Dermis microvascular lymphatic vessel endothelial cell (primary cell): ENCODE measurements around the gene GGCX. TPM values are rescaled to one million over a fixed set of nuclear protein-coding genes. Genes with fewer than 3 reads are reported as not detected.
"Not testable (repeated sequence)": the region's sequence is repeated elsewhere in the genome, so short reads cannot be mapped to it uniquely, and the experiment has no call there.

Experiments
- DNase-seq, 2 donors: peaks; one replicate each; pipeline versions ENCODE4 v3.0.0 to v3.0.0-alpha.2; 2010; ENCODE audit warnings: low read depth in 2 of 2
- total RNA-seq: library from RNA; depleted of rRNA; stranded (reverse); fragments of >200 nt; gene quantifications from 2 replicates; pipeline ENCODE4 v1.2.1, GENCODE V29; 2014

GGCX gene
- total RNA-seq, 1 donor from 2014 or later, result 27.3 TPM

DNA sequence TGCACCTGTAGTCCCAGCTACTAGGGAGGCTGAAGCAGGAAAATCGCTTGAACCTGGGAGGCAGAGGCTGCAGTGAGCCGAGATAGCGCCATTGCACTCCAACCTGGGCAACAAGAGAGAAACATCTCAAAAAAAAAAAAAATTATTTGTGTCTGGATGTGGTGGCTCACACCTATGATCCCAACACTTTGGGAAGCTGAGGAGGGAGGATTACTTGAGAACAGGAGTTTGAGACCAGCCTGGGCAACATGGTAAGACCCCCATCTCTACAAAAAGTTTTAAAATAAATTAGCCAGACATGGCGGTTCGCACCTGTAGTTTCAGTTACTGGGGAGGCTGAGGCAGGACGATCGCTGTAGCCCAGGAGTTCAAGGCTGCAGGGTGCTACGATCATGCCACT, 14.4 kb upstream of the GGCX start:
- DNase-seq, result no peak

DNA sequence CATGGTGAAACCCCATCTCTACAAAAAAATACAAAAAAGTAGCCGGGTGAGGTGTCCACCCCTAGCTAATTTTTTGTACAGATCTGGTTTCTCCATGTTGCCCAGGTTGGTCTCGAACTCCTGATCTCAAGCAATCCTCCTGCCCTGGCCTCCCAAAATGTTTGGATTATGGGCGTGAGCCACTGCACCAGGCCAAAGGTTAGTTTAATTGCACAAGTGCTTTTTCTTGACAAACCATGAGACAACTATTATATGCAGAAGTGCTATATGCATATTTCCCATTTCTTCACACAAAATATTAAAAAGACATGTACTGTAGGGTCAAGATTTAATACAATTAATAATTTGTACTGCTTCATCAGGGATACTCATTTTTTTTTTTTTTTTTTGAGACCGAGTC, 5.0 kb upstream of the GGCX start:
- DNase-seq, result no peak

DNA sequence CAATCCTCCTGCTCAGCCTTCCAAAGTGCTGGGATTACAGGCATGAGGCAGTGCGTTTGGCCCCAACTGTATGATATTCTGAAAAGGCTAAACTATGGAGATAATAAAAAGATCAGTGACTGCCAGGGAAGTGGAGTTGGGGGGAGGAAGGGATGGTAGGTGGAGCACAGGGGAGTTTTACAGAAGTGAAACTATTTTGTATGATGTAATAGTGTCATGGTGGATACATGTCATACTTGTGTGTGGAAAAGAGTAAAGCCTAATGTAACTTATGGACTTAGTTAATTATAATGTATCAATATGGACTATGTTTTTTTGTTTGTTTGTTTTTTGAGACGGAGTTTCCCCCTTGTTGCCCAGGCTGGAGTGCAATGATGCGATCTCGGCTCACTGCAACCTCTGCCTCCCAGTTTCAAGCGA, 2.9 kb upstream of the GGCX start:
- no peak for DNase-seq

DNA sequence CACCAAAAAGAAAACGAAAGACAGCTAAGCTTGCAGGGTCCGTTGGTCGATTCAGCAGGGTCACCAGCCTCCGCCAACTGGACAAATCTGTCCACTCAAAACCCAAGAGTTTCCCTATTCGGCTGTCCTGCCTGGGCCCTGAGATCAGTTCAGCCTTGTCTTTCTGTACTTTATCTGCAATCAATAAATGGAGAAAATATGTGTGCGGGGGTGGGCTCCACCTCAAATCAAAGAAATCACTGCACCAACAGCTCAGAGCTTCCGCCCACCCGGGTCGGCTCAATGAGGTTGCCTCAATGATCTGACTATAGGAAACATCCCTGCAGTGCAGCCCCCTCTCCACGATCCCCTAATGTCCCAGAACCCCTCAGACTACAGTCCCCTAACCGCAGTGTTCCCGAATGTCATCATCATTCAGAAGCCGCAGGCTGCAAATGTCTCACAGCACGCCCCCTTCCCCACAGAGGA, 447 bp downstream of the GGCX start:
- no peak for DNase-seq

DNA sequence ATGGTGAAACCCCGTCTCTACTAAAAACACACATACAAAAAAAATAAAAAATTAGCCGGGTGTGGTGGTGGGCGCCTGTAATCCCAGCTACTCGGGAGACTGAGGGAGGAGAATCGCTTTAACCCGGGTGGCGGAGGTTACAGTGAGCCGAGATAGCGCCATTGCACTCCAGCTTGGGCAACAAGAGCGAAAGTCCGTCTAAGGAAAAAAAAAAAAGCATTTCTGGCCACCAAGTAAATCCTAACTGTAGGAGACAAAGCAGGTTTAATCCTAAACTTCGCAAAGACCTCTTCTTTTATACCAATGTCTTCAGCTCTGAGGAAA, 928 bp downstream of the GGCX start:
- DNase-seq, result not testable (repeated sequence)

DNA sequence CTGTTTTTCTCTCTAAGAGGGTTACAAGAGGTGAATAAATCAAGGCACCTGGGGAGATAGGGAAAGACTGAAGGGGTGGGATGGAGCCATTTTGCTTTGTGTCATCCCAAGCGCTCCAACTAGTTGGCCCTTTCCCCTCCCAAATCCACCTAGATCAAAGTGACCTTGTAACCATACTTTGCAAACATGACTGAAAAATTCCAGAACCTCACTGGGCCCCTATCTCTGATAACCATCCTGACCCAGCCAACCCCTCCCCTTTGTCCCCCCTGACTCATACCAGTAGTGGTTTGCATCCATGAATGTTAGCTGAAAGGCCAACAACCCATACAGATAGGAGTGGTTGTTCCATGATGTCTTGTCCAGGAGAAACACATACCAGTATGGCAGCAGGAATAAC, 3.1 kb downstream of the GGCX start:
- no peak for DNase-seq

DNA sequence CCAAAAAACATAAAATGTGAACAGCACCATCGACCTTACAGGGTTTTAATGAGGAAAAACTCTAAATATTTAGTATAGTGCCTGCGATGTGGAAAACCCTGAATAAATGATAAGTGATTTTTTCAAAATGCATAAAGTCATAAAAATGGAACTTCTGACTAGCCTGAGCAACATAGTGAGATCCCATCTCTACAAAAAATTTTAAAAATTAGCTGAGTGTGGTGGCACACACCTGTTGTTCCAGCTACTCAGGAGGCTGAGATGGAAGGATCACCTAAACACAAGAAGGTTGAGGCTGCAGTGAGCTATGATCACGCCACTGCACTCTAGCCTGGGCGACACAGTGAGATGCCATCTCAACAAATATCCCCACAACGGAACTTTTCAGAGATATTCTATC, 4.2 kb downstream of the GGCX start:
- DNase-seq, result no peak

DNA sequence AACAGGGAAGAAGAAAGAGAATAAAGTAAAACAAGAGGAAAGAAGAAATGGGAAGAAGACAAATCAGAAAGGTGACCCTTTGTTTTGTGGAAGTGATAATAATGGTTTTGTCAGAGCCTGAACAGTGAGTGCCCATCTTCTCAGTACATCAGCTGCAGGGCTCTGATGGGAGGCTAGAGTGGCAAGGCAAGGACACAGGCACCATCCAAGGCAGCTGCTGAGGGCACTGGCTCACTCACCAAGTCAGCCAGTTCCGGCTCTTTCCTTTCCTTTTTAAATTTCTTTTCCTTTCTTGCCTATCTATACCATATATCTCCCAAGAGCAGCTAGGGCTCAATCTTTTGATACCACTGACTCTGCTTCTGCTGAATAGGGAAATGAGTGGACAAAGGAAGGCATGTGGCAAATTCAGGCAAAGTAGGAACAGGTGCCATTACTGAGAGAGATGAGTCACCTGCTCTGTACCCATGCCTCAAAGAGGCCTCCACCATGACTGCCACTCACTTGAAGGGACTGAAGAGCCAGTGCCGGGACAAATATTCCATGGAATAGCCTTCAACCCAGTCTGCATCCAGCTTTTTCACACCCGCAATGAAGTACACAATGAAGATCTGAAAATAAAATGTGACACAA, 6.2 kb downstream of the GGCX start:
- DNase-seq, result no peak

DNA sequence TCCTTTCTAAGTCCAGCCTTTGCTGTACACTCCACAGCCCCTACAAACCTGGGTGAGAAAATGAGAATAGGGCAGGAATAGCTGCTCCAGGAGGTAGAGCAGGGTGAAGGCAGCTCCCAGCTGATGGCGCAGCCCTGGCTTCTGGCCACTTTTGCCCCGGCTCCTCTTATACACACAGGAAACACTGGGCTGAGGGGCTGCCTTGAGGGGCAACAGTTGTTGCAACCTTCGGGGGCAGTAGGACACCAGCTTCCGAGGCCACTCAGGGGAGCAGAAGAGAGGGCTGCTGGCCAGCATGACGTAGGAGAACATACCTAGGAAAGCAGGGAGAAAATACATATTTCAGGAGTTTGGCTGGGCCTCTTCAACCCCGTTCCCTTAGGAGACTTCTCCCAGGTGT, 8.1 kb downstream of the GGCX start:
- DNase-seq, result no peak

DNA sequence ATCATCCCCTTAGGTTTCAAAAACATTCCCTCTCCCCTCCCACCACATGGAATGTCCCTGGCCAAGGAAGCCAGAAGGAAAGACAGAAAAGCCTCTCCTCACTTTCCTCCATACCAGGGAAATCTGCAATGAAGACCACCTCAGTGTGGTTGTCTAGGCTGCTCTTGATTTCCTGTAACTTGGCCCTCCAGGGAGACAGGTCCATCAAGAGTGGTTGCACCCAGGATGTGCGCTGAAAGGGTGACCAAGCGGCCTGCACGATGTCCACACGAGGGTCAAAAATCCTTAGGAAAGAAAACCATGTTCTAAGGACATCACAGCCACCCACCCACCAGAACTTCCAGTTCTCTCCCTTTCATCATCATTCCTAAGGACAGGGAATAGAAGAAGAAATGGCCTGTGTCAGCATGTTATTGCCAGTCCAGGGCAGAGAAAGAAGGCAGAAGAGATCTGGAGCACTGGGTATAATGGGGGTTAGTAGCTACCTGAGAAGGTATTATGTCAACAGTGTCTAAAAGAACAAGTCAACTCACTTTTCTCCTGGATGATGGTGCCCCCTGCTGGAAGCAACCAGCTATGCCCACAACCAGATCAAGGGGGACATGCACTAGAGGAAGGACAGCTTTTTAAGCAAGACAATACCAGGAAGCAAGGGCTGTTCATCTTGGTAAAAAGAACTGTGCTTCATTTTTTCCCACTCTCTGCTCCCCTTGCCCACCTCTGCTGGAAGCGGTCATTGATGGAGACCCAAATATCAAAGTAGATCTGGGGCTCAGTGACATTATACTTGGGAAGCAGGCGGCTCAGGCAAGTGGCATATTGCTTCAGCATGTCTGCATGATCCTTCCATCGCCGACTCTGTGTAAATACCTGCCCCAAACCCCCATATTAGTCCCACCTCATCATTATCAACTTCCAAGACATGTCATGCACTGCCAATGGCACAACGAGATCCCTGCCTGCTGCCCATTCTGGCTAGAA, 9.3 kb downstream of the GGCX start:
- peak; percentile 65 to 80 for DNase-seq

DNA sequence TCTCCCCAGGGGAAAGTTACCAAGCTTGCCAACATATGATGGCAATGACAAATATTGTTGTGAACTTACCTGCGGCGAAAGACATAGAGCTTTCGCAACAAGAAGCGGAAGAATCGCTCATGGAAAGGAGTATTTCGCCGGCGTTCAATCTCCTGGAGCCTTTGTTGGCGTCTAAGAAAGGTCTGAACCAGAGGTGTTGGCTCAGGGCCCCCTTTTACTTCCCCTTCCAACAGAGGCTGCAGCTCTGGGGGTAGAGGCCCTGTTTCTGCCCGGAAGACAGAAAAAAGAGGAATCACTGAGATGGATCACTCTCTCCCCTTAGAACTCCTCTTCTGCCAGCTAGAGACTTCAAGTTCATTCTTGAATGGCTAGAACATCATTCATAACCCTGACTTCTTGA, 10.8 kb downstream of the GGCX start:
- no peak for DNase-seq

DNA sequence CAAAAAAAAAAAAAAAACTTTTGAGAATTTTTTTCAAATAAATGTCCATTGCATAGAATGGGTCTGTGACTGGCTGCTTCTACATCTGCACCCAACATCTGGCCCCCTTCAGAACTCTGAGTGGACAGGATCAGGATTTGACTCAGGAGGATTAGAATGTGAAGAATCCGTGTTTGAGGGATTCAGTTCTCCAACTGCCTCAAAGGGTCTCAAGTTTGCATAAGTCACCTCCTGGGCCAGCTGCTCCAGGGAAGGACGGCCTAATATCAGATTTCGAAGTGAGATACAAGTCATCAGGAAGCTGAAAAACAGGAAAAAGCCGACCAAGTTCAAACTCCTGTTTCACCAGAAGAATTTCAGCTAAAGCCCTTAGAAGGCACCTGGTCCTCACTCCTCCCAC, 11.5 kb downstream of the GGCX start:
- DNase-seq, result peak in 1 of 2 donors; percentile 34

DNA sequence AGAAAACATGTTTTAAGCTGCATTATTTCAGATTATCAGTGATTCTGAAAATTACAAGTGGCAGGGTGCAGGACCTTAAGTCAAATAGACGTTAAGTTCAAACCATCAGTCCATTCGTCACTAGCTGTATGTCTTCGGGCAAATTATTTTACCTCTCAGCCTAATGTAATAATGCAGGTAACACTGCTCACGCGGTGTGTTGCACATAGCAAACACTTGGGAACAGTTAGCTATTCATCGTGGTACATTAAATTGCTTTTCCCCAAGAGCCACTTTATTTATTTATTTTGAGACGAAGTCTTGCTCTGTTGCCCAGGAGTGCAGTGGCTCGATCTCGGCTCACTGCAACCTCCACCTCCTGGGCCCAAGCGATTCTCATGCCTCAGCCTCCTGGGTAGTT, 12.2 kb downstream of the GGCX start:
- no peak for DNase-seq

DNA sequence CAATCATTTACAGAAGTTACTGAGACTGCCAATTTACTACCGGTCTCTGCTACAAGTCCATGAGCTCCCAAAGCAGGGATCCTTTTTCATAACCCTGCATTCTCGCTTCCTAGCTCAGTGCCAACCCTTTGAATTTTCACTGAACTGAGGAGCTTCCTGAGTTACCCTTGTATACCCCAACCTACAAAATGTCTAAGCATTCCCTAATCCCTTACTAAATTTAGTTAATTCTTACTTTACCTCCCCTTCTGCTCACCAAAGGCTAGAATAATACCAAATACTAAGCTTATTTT, 12.7 kb downstream of the GGCX start:
- no peak for DNase-seq

DNA sequence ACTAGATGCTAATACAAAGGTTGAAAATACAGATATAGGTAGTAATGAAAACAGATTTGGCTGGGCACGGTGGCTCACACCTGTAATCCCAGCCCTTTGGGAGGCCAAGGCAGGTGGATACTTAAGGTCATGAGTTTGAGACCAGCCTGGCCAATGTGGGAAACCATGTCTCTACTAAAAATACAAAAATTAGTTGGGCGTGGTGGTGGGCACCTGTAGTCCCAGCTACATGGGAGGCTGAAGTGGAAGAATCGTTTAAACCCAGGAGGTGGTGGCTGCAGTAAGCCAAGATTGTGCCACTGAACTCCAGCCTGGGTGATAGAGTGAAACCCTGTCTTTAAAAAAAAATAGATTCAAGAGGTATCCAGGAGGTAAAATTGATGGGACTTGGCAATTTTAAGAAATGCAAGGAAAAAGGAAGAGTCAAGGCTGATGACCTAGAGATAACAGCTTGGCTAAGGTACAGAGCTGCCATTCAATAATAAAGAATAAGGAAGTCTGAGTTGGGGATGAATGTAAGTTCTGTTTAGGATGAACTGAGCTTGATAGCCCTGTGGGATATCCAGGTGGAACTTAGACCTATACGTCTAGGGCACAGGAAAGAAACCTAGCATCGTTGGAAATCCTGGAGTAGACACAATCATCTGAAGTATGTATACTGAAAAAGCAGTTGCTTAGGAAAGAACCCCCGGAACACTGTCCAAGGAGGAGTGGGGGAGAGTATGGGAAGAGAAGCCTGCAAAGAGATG, 13.3 kb downstream of the GGCX start:
- DNase-seq, result no peak

DNA sequence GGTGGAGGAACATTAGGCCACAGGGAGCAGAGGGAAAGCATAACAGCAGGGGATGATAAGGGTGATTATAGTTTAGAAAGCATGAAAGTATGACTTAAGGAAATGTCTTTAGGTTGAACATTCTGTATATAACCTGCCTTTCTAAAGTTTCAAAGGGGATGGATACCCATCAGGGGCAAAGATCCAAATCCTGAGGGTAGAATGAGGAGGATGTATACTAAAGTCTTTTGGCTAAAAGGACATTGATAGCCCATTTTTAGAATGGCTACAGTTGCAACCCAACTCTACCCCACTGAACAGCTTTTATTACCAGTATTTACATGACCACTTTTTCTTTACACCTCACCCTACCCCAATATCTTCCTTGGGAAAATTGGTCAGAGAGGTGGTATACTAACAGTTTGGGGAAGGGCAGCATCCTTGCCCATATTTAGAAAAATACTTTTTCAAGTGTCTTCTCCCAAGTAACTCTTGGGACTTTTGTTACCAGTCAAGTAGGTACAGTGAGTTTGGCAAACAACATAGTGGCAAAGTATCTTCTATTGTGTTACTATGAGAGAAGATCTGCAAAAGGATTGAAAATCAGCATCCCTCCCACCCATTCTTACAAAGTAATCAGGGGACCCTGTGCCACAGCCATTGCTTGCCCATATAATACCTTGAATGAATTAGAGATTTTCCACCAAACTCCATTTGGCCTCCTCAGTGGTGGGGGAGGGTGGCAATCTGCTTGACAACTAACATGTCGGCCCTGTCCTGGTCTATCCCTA, 14.0 kb downstream of the GGCX start:
- DNase-seq, result no peak

DNA sequence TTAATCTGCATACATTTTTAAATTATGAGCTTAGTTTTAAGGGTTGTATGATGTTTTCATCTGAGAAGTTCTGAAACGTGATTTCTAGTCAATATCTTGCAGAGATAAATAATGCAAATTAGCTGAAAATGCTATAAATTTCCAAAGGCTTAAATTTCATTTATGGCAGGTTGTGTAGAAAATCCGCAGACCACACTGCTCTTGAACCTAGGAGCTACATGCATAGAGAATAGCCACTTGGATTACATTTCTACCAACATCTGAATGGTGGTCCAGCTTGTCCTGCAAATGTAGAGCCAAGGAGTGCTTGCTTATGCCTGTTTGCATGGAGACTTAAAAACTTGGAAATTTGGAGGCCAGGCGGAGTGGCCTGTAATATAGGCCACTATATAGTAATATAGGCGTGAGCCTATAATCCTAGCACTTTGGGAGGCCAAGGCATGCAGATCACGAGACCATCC, 15.5 kb downstream of the GGCX start:
- DNase-seq, result no peak

DNA sequence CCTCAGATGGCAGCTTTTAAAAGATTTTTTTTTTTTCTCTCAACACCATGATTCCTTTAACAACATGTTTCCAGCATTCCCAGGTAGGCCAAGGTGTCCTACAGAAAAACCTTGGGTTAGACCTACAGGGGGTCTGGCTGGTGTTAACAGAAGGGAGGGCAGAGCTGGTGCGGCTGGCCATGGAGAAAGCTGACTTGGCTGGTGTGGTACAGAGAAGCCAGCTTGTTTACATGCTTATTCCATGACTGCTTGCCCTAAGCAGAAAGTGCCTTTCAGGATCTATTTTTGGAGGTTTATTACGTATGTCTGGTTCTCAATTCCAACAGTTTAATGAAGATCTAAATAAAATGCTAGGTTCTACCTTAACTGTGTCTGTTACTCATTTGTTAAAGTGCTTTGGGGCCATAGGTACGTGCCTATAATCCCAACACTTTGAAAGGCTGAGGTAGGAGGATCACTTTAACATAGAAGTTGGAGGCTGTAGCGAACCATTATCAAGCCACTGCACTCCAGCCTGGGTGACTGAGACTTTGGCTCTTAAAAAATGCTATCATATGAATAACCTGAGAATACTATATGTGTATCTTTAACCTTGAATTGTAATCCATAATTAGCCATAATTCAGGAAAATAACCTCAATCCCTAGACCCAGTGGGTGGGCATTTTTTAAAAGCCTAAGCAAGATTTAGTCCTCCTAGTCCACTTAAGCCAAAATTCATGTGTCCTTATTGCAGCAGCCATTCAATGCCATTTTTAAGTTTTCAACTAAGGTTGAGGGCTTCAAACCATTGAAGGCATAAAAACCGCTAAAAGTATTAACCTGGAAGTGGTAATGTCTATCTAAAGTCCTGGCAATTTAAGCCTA, 16.1 kb downstream of the GGCX start:
- DNase-seq, result not testable (repeated sequence)

DNA sequence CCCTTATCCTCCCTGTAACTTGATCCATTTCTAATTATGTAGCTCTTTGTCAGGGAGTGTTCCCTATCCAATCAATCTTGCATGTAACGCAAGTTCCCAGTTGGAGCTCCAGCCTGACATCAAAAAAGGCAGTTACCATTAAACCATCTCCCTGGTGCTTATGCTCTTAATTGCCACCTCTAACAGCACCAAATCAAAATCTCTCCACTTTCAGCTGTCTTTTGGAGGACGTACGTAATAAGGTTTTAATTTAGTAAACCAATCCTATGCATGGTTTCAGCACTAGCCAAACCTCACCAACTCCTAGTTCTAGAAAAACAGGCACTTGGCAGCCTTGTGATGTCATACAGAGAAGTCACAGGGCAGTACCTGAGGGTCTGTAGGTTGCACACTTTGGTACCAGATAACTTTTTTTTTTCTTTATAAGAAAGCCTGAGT, 17.0 kb downstream of the GGCX start:
- not testable (repeated sequence) for DNase-seq

DNA sequence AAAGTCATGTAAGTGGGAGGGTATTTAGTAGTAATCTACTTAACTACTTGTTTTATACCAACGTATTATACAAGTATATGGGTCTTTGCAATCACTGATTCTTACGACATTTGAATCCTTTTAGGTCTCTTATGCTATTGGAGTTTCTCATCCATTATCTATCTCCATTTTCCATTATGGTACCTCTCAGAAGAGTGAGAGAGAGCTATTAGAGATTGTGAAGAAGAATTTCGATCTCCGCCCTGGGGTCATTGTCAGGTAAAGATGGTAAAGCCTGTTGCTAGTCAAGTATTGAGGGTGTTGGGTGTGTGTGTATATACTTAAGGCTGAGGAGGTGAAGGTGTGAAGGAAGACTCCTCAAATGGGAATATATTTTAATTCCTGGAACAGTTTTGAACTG, 18.5 kb downstream of the GGCX start:
- DNase-seq, result no peak
